SK-N-SH treated with all-trans-retinoic acid at 6 μM for 48 hours (cell line): Measurements from ENCODE around the gene KLHL29.

Experiments
- ATAC-seq: fragments of 200-7000 bp; cut with Tn5 transposase; 3 replicates; pipeline ENCODE4 v1.9.1; 2020; ENCODE audit warnings: mild to moderate bottlenecking, moderate library complexity
- ARNTL ChIP-seq: fragments of 450-650 bp; formaldehyde crosslinking; IDR thresholded peaks from 2 replicates; pipeline ENCODE4 v1.5.0; 2020; ENCODE audit warnings: low read depth, mild to moderate bottlenecking, moderate library complexity, borderline replicate concordance
- BACH2 ChIP-seq: fragments of 250-450 bp; sonication (Bioruptor Pico); IDR thresholded peaks from 2 replicates; pipeline ENCODE4 v1.9.0; 2021; ENCODE audit warnings: mild to moderate bottlenecking, borderline replicate concordance
- CSDC2 ChIP-seq: fragments of 250-450 bp; sonication (Bioruptor Pico); IDR thresholded peaks from 2 replicates; pipeline ENCODE4 v1.5.0; 2020; ENCODE audit warnings: mild to moderate bottlenecking, moderate library complexity
- ISL1 ChIP-seq: fragments of 250-450 bp; sonication (Bioruptor Pico); IDR thresholded peaks from 2 replicates; pipeline ENCODE4 v2.1.2; 2022; ENCODE audit warnings: mild to moderate bottlenecking, moderate library complexity
- OSR1 ChIP-seq: fragments of 250-450 bp; sonication (Bioruptor Pico); IDR thresholded peaks from 2 replicates; pipeline ENCODE4 v1.8.0; 2022; ENCODE audit warnings: moderate library complexity, mild to moderate bottlenecking, inconsistent platforms
- PPARA ChIP-seq: fragments of 250-450 bp; sonication (Bioruptor Pico); IDR thresholded peaks from 2 replicates; pipeline ENCODE4 v1.5.0; 2020; ENCODE audit warnings: mild to moderate bottlenecking, borderline replicate concordance
- RARB ChIP-seq: fragments of 250-450 bp; sonication (Bioruptor Pico); IDR thresholded peaks from 2 replicates; pipeline ENCODE4 v1.8.0; 2021; ENCODE audit warnings: mild to moderate bottlenecking, moderate library complexity
- SNAI2 ChIP-seq: fragments of 250-450 bp; sonication (Bioruptor Pico); IDR thresholded peaks from 2 replicates; pipeline ENCODE4 v1.5.0; 2020; ENCODE audit warnings: mild to moderate bottlenecking, moderate library complexity
- TCF4 ChIP-seq: fragments of 250-450 bp; sonication (Bioruptor Pico); IDR thresholded peaks from 2 replicates; pipeline ENCODE4 v1.8.0; 2021; ENCODE audit warnings: mild to moderate bottlenecking, moderate library complexity, borderline replicate concordance
- ZFP3 ChIP-seq: fragments of 250-450 bp; sonication (Bioruptor Pico); IDR thresholded peaks from 2 replicates; pipeline ENCODE4 v1.5.0; 2020; ENCODE audit warnings: mild to moderate bottlenecking, moderate library complexity
- ZFP30 ChIP-seq: fragments of 450-650 bp; formaldehyde crosslinking; IDR thresholded peaks from 2 replicates; pipeline ENCODE4 v1.5.0; 2022; ENCODE audit warnings: mild to moderate bottlenecking, moderate library complexity
- ZNF565 ChIP-seq: fragments of 450-650 bp; formaldehyde crosslinking; conservative IDR thresholded peaks from 2 replicates; pipeline ENCODE4 v1.5.0; 2020; ENCODE audit warnings: low read depth, mild to moderate bottlenecking, moderate library complexity
- ZNF70 ChIP-seq: fragments of 450-650 bp; formaldehyde crosslinking; IDR thresholded peaks from 2 replicates; pipeline ENCODE4 v1.5.0; 2020; ENCODE audit warnings: mild to moderate bottlenecking, moderate library complexity
- ZNF8 ChIP-seq: fragments of 450-650 bp; formaldehyde crosslinking; IDR thresholded peaks from 2 replicates; pipeline ENCODE4 v1.5.0; 2020; ENCODE audit warnings: mild to moderate bottlenecking, moderate library complexity
- TF ChIP-seq, protein P1 (sequence below): fragments of 250-450 bp; sonication (Bioruptor Pico); IDR thresholded peaks from 2 replicates; pipeline ENCODE4 v1.8.0; 2021; ENCODE audit warnings: low read depth, mild to moderate bottlenecking, moderate library complexity, borderline replicate concordance
- TF ChIP-seq, protein P2 (sequence below): fragments of 250-450 bp; sonication (Bioruptor Pico); IDR thresholded peaks from 2 replicates; pipeline ENCODE4 v1.5.1; 2021; ENCODE audit warnings: mild to moderate bottlenecking, moderate library complexity
- TF ChIP-seq, protein P3 (sequence below): fragments of 250-450 bp; sonication (Bioruptor Pico); IDR thresholded peaks from 2 replicates; pipeline ENCODE4 v1.8.0; 2020; ENCODE audit warnings: mild to moderate bottlenecking, moderate library complexity, borderline replicate concordance
- TF ChIP-seq, protein P4 (sequence below): fragments of 250-450 bp; sonication (Bioruptor Pico); IDR thresholded peaks from 2 replicates; pipeline ENCODE4 v1.5.0; 2020; ENCODE audit warnings: mild to moderate bottlenecking, moderate library complexity
- TF ChIP-seq, protein P5 (sequence below): fragments of 250-450 bp; sonication (Bioruptor Pico); IDR thresholded peaks from 2 replicates; pipeline ENCODE4 v1.5.1; 2020; ENCODE audit warnings: low read depth, mild to moderate bottlenecking, moderate library complexity

The KLHL29 gene

DNA sequence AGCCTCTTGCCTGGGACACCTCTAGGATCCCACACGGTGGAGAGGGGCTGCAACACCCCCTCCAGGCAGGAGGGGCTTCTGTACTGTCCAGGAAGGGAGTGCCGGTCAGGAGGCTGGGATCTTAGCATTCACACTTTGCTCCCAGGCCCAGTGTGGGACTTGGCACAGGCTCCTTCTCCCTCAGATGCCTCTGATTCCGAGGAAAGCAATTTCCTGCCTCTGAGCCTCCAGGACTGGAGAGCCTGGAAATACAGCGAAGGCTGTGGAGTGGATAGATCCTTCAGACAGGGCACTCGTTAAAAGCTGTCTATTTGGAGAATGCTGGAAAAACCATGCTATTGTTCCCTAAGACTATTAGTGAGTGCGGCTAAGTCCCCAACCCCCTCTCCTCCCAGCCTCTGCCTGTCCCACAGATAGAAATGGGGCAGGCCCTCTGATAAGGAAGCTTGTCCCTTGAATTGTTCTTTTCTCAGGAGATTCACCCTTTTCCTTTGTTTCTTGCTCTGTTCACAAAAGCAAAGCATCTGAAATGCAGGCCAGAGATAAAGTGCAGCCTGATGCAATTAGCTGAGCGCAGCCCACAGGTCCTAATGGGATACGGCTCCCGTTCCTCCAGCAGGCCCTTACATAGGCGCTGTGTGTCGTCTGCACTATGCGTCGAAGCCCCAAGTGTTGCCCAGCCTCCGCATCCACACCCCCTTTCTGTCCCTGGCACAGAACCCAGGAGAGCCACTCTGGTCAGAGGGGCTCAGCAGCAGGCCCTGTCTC lies 252.2 kb downstream of the KLHL29 start (continued):
- TF ChIP-seq, protein P1, sequence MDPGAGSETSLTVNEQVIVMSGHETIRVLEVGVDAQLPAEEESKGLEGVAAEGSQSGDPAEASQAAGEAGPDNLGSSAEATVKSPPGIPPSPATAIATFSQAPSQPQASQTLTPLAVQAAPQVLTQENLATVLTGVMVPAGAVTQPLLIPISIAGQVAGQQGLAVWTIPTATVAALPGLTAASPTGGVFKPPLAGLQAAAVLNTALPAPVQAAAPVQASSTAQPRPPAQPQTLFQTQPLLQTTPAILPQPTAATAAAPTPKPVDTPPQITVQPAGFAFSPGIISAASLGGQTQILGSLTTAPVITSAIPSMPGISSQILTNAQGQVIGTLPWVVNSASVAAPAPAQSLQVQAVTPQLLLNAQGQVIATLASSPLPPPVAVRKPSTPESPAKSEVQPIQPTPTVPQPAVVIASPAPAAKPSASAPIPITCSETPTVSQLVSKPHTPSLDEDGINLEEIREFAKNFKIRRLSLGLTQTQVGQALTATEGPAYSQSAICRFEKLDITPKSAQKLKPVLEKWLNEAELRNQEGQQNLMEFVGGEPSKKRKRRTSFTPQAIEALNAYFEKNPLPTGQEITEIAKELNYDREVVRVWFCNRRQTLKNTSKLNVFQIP (CRISPR knock-in tag): no peak
- TF ChIP-seq TCF4 (CRISPR knock-in tag) (peak; percentile 89), ZNF8 (CRISPR knock-in tag) (0 out of 2 replicates have a peak, but pooled peaks have one; percentile 5), CSDC2 (CRISPR knock-in tag) (0 out of 2 replicates have a peak, but pooled peaks have one; percentile 23), ZNF70 (CRISPR knock-in tag) (peak; percentile 51; the same call in 1 of the 2 replicates), RARB (CRISPR knock-in tag) (no peak), ZNF565 (CRISPR knock-in tag) (0 out of 2 replicates have a peak, but pooled peaks have one; percentile 52), BACH2 (CRISPR knock-in tag) (no peak), ZFP3 (CRISPR knock-in tag) (peak; percentile 81)
- TF ChIP-seq, protein P2, sequence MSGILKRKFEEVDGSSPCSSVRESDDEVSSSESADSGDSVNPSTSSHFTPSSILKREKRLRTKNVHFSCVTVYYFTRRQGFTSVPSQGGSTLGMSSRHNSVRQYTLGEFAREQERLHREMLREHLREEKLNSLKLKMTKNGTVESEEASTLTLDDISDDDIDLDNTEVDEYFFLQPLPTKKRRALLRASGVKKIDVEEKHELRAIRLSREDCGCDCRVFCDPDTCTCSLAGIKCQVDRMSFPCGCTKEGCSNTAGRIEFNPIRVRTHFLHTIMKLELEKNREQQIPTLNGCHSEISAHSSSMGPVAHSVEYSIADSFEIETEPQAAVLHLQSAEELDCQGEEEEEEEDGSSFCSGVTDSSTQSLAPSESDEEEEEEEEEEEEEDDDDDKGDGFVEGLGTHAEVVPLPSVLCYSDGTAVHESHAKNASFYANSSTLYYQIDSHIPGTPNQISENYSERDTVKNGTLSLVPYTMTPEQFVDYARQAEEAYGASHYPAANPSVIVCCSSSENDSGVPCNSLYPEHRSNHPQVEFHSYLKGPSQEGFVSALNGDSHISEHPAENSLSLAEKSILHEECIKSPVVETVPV (CRISPR knock-in tag): 0 out of 2 replicates have a peak, but pooled peaks have one; percentile 50
- TF ChIP-seq, protein P3, sequence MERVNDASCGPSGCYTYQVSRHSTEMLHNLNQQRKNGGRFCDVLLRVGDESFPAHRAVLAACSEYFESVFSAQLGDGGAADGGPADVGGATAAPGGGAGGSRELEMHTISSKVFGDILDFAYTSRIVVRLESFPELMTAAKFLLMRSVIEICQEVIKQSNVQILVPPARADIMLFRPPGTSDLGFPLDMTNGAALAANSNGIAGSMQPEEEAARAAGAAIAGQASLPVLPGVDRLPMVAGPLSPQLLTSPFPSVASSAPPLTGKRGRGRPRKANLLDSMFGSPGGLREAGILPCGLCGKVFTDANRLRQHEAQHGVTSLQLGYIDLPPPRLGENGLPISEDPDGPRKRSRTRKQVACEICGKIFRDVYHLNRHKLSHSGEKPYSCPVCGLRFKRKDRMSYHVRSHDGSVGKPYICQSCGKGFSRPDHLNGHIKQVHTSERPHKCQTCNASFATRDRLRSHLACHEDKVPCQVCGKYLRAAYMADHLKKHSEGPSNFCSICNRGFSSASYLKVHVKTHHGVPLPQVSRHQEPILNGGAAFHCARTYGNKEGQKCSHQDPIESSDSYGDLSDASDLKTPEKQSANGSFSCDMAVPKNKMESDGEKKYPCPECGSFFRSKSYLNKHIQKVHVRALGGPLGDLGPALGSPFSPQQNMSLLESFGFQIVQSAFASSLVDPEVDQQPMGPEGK (CRISPR knock-in tag): no peak

DNA sequence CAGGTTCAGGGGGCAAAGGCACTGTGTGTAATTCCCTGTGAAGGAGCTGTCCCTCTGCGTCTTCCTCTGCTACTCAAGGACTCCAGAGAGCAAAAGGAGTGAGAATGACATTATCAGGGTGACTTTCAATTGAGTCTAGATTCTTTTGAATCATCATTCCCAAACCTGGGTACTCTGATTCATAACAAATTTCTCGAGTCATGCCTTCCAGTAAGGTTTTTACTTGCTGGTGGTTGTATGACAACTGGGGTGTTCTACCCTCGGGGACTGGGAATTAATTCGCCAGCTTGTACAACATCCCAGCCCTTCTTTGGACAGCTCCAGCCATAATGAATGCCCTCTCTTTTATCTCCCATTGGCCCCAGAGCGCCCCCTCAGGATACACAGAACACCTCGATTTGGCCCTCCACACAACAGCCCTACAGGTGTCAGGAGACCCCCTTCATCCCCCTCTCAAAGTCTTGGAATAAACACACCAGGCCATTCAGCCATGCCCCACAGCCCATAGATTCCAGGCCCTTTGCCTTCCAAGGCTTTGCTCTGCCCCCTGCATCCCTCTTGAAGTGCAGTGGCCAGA lies 254.5 kb downstream of the KLHL29 start:
- no peak for ATAC-seq
- TF ChIP-seq, protein P2 (CRISPR knock-in tag): no peak
- no peak for TF ChIP-seq ISL1 (CRISPR knock-in tag)
- no peak for TF ChIP-seq RARB (CRISPR knock-in tag)
- no peak for TF ChIP-seq ZNF70 (CRISPR knock-in tag)
- no peak for TF ChIP-seq TCF4 (CRISPR knock-in tag)
- no peak for TF ChIP-seq ARNTL (CRISPR knock-in tag)
- TF ChIP-seq, protein P4, sequence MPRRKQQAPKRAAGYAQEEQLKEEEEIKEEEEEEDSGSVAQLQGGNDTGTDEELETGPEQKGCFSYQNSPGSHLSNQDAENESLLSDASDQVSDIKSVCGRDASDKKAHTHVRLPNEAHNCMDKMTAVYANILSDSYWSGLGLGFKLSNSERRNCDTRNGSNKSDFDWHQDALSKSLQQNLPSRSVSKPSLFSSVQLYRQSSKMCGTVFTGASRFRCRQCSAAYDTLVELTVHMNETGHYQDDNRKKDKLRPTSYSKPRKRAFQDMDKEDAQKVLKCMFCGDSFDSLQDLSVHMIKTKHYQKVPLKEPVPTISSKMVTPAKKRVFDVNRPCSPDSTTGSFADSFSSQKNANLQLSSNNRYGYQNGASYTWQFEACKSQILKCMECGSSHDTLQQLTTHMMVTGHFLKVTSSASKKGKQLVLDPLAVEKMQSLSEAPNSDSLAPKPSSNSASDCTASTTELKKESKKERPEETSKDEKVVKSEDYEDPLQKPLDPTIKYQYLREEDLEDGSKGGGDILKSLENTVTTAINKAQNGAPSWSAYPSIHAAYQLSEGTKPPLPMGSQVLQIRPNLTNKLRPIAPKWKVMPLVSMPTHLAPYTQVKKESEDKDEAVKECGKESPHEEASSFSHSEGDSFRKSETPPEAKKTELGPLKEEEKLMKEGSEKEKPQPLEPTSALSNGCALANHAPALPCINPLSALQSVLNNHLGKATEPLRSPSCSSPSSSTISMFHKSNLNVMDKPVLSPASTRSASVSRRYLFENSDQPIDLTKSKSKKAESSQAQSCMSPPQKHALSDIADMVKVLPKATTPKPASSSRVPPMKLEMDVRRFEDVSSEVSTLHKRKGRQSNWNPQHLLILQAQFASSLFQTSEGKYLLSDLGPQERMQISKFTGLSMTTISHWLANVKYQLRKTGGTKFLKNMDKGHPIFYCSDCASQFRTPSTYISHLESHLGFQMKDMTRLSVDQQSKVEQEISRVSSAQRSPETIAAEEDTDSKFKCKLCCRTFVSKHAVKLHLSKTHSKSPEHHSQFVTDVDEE (CRISPR knock-in tag): no peak
- no peak for TF ChIP-seq BACH2 (CRISPR knock-in tag)
- TF ChIP-seq PPARA: no peak
- no peak for TF ChIP-seq OSR1 (CRISPR knock-in tag)
- no peak for TF ChIP-seq ZFP30
- no peak for TF ChIP-seq ZFP3 (CRISPR knock-in tag)
- TF ChIP-seq ZNF8 (CRISPR knock-in tag): no peak
- TF ChIP-seq, protein P1 (CRISPR knock-in tag): no peak
- TF ChIP-seq, protein P3 (CRISPR knock-in tag): no peak
- TF ChIP-seq, protein P5, sequence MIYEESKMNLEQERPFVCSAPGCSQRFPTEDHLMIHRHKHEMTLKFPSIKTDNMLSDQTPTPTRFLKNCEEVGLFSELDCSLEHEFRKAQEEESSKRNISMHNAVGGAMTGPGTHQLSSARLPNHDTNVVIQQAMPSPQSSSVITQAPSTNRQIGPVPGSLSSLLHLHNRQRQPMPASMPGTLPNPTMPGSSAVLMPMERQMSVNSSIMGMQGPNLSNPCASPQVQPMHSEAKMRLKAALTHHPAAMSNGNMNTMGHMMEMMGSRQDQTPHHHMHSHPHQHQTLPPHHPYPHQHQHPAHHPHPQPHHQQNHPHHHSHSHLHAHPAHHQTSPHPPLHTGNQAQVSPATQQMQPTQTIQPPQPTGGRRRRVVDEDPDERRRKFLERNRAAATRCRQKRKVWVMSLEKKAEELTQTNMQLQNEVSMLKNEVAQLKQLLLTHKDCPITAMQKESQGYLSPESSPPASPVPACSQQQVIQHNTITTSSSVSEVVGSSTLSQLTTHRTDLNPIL (CRISPR knock-in tag): no peak
- TF ChIP-seq SNAI2 (CRISPR knock-in tag): no peak
- TF ChIP-seq ZNF565 (CRISPR knock-in tag): no peak
